IMR-90 (cell line): ENCODE data around the gene FAM171A1. TPM values are rescaled to one million over a fixed set of nuclear protein-coding genes. Genes with fewer than 3 reads are reported as not detected.
A peak's percentile ranks its signal among the peaks of the same experiment; 100 is the strongest.

Source experiments
- ATAC-seq: fragments of 200-7000 bp; cut with Tn5 transposase; 2 replicates; pipeline ENCODE4 v1.9.1; 2020; ENCODE audit warnings: low read depth, mild to moderate bottlenecking, moderate library complexity
- BruUV-seq: library from RNA; stranded (reverse); fragments of 400-500 nt; replicated peaks from 2 replicates; lab custom pipeline; 2021; lab: Mats Ljungman, UMichigan
- CTCF ChIA-PET: fragments of 300-600 bp; formaldehyde crosslinking; extraction: SDS; loops from one replicate; lab custom pipeline; 2021; ENCODE audit warnings: antibody characterized with exemption; lab: Yijun Ruan, JAX
- POLR2A ChIA-PET: fragments of 300-600 bp; sonication (Branson Sonifier 250); formaldehyde crosslinking; loops from one replicate; lab custom pipeline; 2022; ENCODE audit warnings: antibody characterized with exemption; ENCODE audit not compliant: unreplicated experiment; lab: Charles Lee
- DNase-seq: peaks from one replicate; pipeline ENCODE4 v3.0.0; 2013
- H2AFZ ChIP-seq: replicated peaks from 2 replicates; pipeline ENCODE3; 2013; ENCODE audit warnings: low read length, mild to moderate bottlenecking; ENCODE audit not compliant: poor library complexity
- H2AK5ac ChIP-seq: 2 replicates; pipeline ENCODE4 v1.6.1; 2013; ENCODE audit warnings: low read depth, low read length, inconsistent platforms
- H2AK9ac ChIP-seq: replicated peaks from 2 replicates; pipeline ENCODE3; 2013; ENCODE audit warnings: mild to moderate bottlenecking, low read depth, low read length, moderate library complexity; ENCODE audit not compliant: poor library complexity
- H2BK120ac ChIP-seq: 2 replicates; pipeline ENCODE4 v1.6.1; 2013; ENCODE audit warnings: low read depth, low read length, inconsistent platforms
- H2BK15ac ChIP-seq: 3 replicates; pipeline ENCODE4 v1.6.1; 2013; ENCODE audit warnings: low read depth, low read length, inconsistent platforms
- H2BK20ac ChIP-seq: 2 replicates; pipeline ENCODE4 v1.6.1; 2013; ENCODE audit warnings: low read depth, mild to moderate bottlenecking, inconsistent platforms, low read length, moderate library complexity
- H2BK5ac ChIP-seq: 2 replicates; pipeline ENCODE4 v1.6.1; 2013; ENCODE audit warnings: mild to moderate bottlenecking, low read depth, low read length, inconsistent platforms; ENCODE audit not compliant: poor library complexity, severe bottlenecking
- H3K14ac ChIP-seq: replicated peaks from 2 replicates; pipeline ENCODE4 v1.6.1; 2013; ENCODE audit warnings: low read depth, low read length, inconsistent platforms
- H3K18ac ChIP-seq: 2 replicates; pipeline ENCODE4 v1.6.1; 2013; ENCODE audit warnings: low read depth, low read length, control low read depth
- H3K23ac ChIP-seq: 2 replicates; pipeline ENCODE4 v1.6.1; 2013; ENCODE audit warnings: low read depth, low read length, inconsistent platforms
- H3K27ac ChIP-seq: 2 replicates; pipeline ENCODE4 v1.5.1; 2013; ENCODE audit warnings: mild to moderate bottlenecking, control low read depth, low read length; ENCODE audit not compliant: insufficient read depth
- H3K27me3 ChIP-seq: 2 replicates; pipeline ENCODE4 v1.6.1; 2013; ENCODE audit warnings: low read length; ENCODE audit not compliant: control insufficient read depth, insufficient read depth
- H3K36me3 ChIP-seq: 2 replicates; pipeline ENCODE4 v1.6.1; 2013; ENCODE audit warnings: low read length, mixed read lengths; ENCODE audit not compliant: control insufficient read depth, insufficient read depth
- H3K4ac ChIP-seq: 2 replicates; pipeline ENCODE4 v1.6.1; 2013; ENCODE audit warnings: low read depth, low read length, inconsistent platforms
- H3K4me1 ChIP-seq: 2 replicates; pipeline ENCODE4 v1.6.1; 2013; ENCODE audit warnings: low read length, mixed read lengths; ENCODE audit not compliant: control insufficient read depth, insufficient read depth
- H3K4me2 ChIP-seq: 2 replicates; pipeline ENCODE4 v1.6.1; 2013; ENCODE audit warnings: low read depth, mild to moderate bottlenecking, control low read depth, low read length, moderate library complexity
- H3K4me3 ChIP-seq: 2 replicates; pipeline ENCODE4 v1.5.1; 2013; ENCODE audit warnings: low read depth, mild to moderate bottlenecking, control low read depth, low read length, moderate library complexity; ENCODE audit not compliant: insufficient read depth
- H3K56ac ChIP-seq: 2 replicates; pipeline ENCODE4 v1.6.1; 2013; ENCODE audit warnings: low read length, inconsistent platforms; ENCODE audit not compliant: insufficient read depth; ENCODE audit errors: extremely low read depth
- H3K79me1 ChIP-seq, 2 experiments: 2 replicates each; pipeline ENCODE4 v1.6.1; 2013; ENCODE audit warnings: low read length in 2 of 2, inconsistent platforms in 1 of 2, low read depth in 1 of 2
- H3K9ac ChIP-seq: 2 replicates; pipeline ENCODE4 v1.6.1; 2013; ENCODE audit warnings: low read depth, low read length, control low read depth
- H3K9me1 ChIP-seq: 2 replicates; pipeline ENCODE4 v1.6.1; 2013; ENCODE audit warnings: low read length, inconsistent platforms; ENCODE audit not compliant: insufficient read depth
- H3K9me3 ChIP-seq: 2 replicates; pipeline ENCODE4 v1.6.1; 2013; ENCODE audit warnings: low read length; ENCODE audit not compliant: control insufficient read depth, insufficient read depth
- H4K20me1 ChIP-seq: 2 replicates; pipeline ENCODE4 v1.6.1; 2013; ENCODE audit warnings: low read length, inconsistent platforms; ENCODE audit not compliant: insufficient read depth
- H4K5ac ChIP-seq: 2 replicates; pipeline ENCODE4 v1.6.1; 2013; ENCODE audit warnings: mild to moderate bottlenecking, low read depth, low read length, control low read depth
- H4K8ac ChIP-seq, 2 experiments: 2 replicates each; pipeline ENCODE4 v1.6.1; 2013; ENCODE audit warnings: low read depth in 2 of 2, low read length in 2 of 2, control low read depth in 1 of 2, inconsistent platforms in 1 of 2
- H4K91ac ChIP-seq: 2 replicates; pipeline ENCODE4 v1.6.1; 2013; ENCODE audit warnings: low read depth, low read length, inconsistent platforms; ENCODE audit not compliant: insufficient read depth
- BHLHE40 ChIP-seq: fragments of 150-350 bp; IDR thresholded peaks from 2 replicates; pipeline ENCODE4 v1.6.1; 2016; ENCODE audit warnings: mild to moderate bottlenecking, low read depth, low read length
- CEBPB ChIP-seq: IDR thresholded peaks from 2 replicates; pipeline ENCODE4 v1.6.1; 2012; ENCODE audit warnings: low read depth, low read length, improper control_type of control experiment
- CHD1 ChIP-seq: IDR thresholded peaks from 2 replicates; pipeline ENCODE4 v1.6.1; 2012; ENCODE audit warnings: low read depth, low read length, improper control_type of control experiment
- FOS ChIP-seq: fragments of 150-350 bp; IDR thresholded peaks from 2 replicates; pipeline ENCODE4 v1.6.1; 2016; ENCODE audit warnings: low read depth, low read length
- MAFK ChIP-seq: IDR thresholded peaks from 2 replicates; pipeline ENCODE4 v1.6.1; 2012; ENCODE audit warnings: low read depth, low read length, improper control_type of control experiment
- POLR2A ChIP-seq: IDR thresholded peaks from 2 replicates; pipeline ENCODE4 v1.6.1; 2012; ENCODE audit warnings: mild to moderate bottlenecking, low read depth, low read length
- RCOR1 ChIP-seq: IDR thresholded peaks from 2 replicates; pipeline ENCODE4 v1.6.1; 2012; ENCODE audit warnings: mild to moderate bottlenecking, low read length, improper control_type of control experiment; ENCODE audit not compliant: insufficient replicate concordance
- WGBS, 2 experiments: methylation state at CpG; one replicate each; pipeline versions ENCODE4 v1.1.5 to v1.1.7; 2013; ENCODE audit warnings: missing lambda C conversion rate in 2 of 2; ENCODE audit not compliant: insufficient read length in 1 of 2; ENCODE audit errors: extremely low coverage in 2 of 2; 5-methylcytosine and 5-hydroxymethylcytosine counted together
- dilution Hi-C: fragments of 300-500 bp; cut with HindIII; formaldehyde crosslinking; loops from one replicate; pipeline ENCODE4 v1.14.3; 2018; ENCODE audit warnings: low sequenced_read_pairs; ENCODE audit not compliant: unreplicated experiment
- in situ Hi-C: fragments of 300-500 bp; cut with MboI; formaldehyde crosslinking; loops from 3 replicates; pipeline ENCODE4 v1.14.3; 2019; ENCODE audit warnings: low sequenced_read_pairs, inconsistent platforms, mixed read lengths
- intact Hi-C: fragments of 100-400 bp; cut with micrococcal nuclease; formaldehyde crosslinking; loops from 2 replicates; pipeline ENCODE4 v1.10.0; 2022
- polyA plus RNA-seq, 3 experiments: library from polyadenylated mRNA; depleted of rRNA; stranded (reverse); fragments of >200 nt; gene quantifications; 2 replicates each; pipeline ENCODE4 v1.2.3, GENCODE V29; 2012; ENCODE audit warnings: low replicate concordance in 1 of 3
- total RNA-seq: library from RNA; depleted of rRNA; stranded (reverse); fragments of >200 nt; gene quantifications from 2 replicates; pipeline ENCODE4 v1.2.3, GENCODE V29; 2012
- TF ChIP-seq, protein P1 (sequence below): conservative IDR thresholded peaks from 2 replicates; pipeline ENCODE4 v1.5.1; 2012; ENCODE audit warnings: mild to moderate bottlenecking, low read depth, low read length, improper control_type of control experiment

The FAM171A1 gene
- total and polyA plus RNA-seq, 2 of the 4 experiments (the other 2 are of a cell fraction): 20.3 to 30.6 TPM

DNA sequence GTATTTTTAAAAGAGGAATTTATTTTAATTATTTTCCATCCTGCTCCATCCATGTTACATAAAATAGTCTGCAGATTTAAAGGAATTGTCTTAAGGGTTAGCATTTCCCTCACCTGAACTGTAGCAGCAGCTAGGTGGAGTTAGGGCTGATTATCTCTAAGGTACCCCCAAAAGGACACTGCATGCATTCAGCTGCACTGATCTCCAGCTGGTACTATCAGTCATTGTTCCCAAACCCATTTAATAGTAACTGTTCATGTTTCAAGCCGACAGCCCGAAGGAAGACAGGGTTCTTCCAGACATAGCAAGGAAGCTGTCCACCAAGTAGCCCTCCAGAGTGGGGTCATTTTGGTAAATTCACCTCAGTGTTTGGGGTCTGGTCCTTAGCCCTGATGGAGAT, 48.7 kb downstream of the FAM171A1 start:
- H4K8ac ChIP-seq: no peak overlapping the region
- H2BK120ac ChIP-seq: no peak overlapping the region
- no peak for DNase-seq
- H3K27me3 ChIP-seq: no peaks in the 10 kb centered on the region
- no peak overlapping the region for H3K27ac ChIP-seq
- no peaks in the 10 kb centered on the region for H3K9me3 ChIP-seq
- H3K14ac ChIP-seq: no peak overlapping the region
- no peak overlapping the region for H3K4me3 ChIP-seq
- no peak; the same call in 1 of the 2 replicates for ATAC-seq
- no peak overlapping the region for H3K4ac ChIP-seq
- H2AFZ ChIP-seq: no peak overlapping the region
- no peak overlapping the region for H2BK15ac ChIP-seq
- CTCF ChIA-PET: no interaction called here
- H3K18ac ChIP-seq: no peak overlapping the region
- H4K20me1 ChIP-seq: peaks cover 14% of the 10 kb centered on the region; the same call in 1 of the 2 replicates
- H3K9ac ChIP-seq: no peak overlapping the region
- peak overlapping the region; percentile 70; the same call in 1 of the 2 replicates for H2AK5ac ChIP-seq
- no peak overlapping the region; the same call in 1 of the 2 replicates for H3K4me2 ChIP-seq
- H3K56ac ChIP-seq: no peak overlapping the region
- H4K5ac ChIP-seq: no peak overlapping the region
- dilution Hi-C loops (no loop called here), intact Hi-C loops (no loop called here), in situ Hi-C loops (no loop called here)
- peaks cover 3% of the 10 kb centered on the region for H3K4me1 ChIP-seq
- H3K79me1 ChIP-seq: peaks cover 19 to 43% of the 10 kb centered on the region in 2 experiments
- WGBS, 2 experiments: no CpG with 5 or more reads among the region's 2 CpGs
- peaks cover 3% of the 10 kb centered on the region; the same call in 1 of the 2 replicates for H3K9me1 ChIP-seq
- no peak overlapping the region for H2BK5ac ChIP-seq
- H3K36me3 ChIP-seq: no peaks in the 10 kb centered on the region
- BruUV-seq: no TSS peak
- H2BK20ac ChIP-seq: no peak overlapping the region
- no peak overlapping the region for H2AK9ac ChIP-seq
- no peak for TF ChIP-seq CEBPB
- TF ChIP-seq RCOR1: no peak
- TF ChIP-seq BHLHE40: no peak
- TF ChIP-seq, protein P1, sequence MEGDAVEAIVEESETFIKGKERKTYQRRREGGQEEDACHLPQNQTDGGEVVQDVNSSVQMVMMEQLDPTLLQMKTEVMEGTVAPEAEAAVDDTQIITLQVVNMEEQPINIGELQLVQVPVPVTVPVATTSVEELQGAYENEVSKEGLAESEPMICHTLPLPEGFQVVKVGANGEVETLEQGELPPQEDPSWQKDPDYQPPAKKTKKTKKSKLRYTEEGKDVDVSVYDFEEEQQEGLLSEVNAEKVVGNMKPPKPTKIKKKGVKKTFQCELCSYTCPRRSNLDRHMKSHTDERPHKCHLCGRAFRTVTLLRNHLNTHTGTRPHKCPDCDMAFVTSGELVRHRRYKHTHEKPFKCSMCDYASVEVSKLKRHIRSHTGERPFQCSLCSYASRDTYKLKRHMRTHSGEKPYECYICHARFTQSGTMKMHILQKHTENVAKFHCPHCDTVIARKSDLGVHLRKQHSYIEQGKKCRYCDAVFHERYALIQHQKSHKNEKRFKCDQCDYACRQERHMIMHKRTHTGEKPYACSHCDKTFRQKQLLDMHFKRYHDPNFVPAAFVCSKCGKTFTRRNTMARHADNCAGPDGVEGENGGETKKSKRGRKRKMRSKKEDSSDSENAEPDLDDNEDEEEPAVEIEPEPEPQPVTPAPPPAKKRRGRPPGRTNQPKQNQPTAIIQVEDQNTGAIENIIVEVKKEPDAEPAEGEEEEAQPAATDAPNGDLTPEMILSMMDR: no peak
- TF ChIP-seq POLR2A: no peak
- TF ChIP-seq MAFK: no peak
- no peak for TF ChIP-seq FOS
- no peak for TF ChIP-seq CHD1
- POLR2A ChIA-PET: no interaction called here
- H4K91ac ChIP-seq: no peak overlapping the region
- H3K23ac ChIP-seq: no peak overlapping the region
